GM12878 (cell line): ENCODE data around the gene ADIPOR1. TPM values are rescaled to one million over a fixed set of nuclear protein-coding genes. Genes with fewer than 3 reads are reported as not detected.

Experiments used
- ATAC-seq: fragments of 200-7000 bp; cut with Tn5 transposase; 3 replicates; pipeline ENCODE4 v1.9.1; 2020; ENCODE audit warnings: mild to moderate bottlenecking, moderate library complexity
- BruUV-seq: library from RNA; stranded (reverse); fragments of 400-500 nt; replicated peaks from 2 replicates; lab custom pipeline; 2021; lab: Mats Ljungman, UMichigan
- CTCF ChIA-PET: fragments of 300-600 bp; sonication (Branson Sonifier 250); formaldehyde crosslinking; extraction: SDS; loops from one replicate; lab custom pipeline; 2021; ENCODE audit warnings: inconsistent platforms; lab: Yijun Ruan, JAX
- POLR2A ChIA-PET: fragments of 350-600 bp; formaldehyde crosslinking; extraction: SDS; loops from one replicate; lab custom pipeline; 2021; ENCODE audit warnings: inconsistent platforms; lab: Charles Lee
- RAD21 ChIA-PET: fragments of 300-600 bp; sonication (Branson Sonifier 250); formaldehyde crosslinking; loops from one replicate; lab custom pipeline; 2023; ENCODE audit warnings: antibody characterized with exemption; ENCODE audit not compliant: unreplicated experiment; lab: Charles Lee
- SMC1A ChIA-PET: fragments of 300-600 bp; sonication (Branson Sonifier 250); formaldehyde crosslinking; loops from one replicate; lab custom pipeline; 2023; ENCODE audit not compliant: unreplicated experiment, uncharacterized antibody; lab: Charles Lee
- DNase-seq: peaks from one replicate; pipeline ENCODE4 v3.0.0-alpha.2; 2011; ENCODE audit warnings: low read depth, low spot score
- FAIRE-seq: peaks from 3 replicates; lab custom pipeline; 2011; peaks lifted over from hg19 to GRCh38; lab: Jason Lieb, UNC
- H2AFZ ChIP-seq: 2 replicates; pipeline ENCODE4 v1.6.0; 2011; ENCODE audit warnings: low read depth, low read length, control low read depth; ENCODE audit not compliant: control insufficient read depth
- H3K27ac ChIP-seq: 2 replicates; pipeline ENCODE4 v1.5.1; 2011; ENCODE audit warnings: control low read depth; ENCODE audit not compliant: control insufficient read depth, insufficient read depth
- H3K27me3 ChIP-seq, 2 experiments: replicated peaks in 1 of 2; 2 replicates each; pipeline versions ENCODE4 v1.6.0 to v1.6.1; 2011; ENCODE audit warnings: low read length in 1 of 2; ENCODE audit not compliant: control insufficient read depth in 2 of 2, insufficient read depth in 2 of 2
- H3K36me3 ChIP-seq, 2 experiments: 2 replicates each; pipeline ENCODE4 v1.5.1; 2011; ENCODE audit warnings: low read length in 1 of 2; ENCODE audit not compliant: control insufficient read depth in 2 of 2, insufficient read depth in 2 of 2
- H3K4me1 ChIP-seq: 2 replicates; pipeline ENCODE4 v1.6.1; 2011; ENCODE audit warnings: mild to moderate bottlenecking, low read length, moderate library complexity, mixed read lengths; ENCODE audit not compliant: control insufficient read depth, insufficient read depth
- H3K4me2 ChIP-seq: 2 replicates; pipeline ENCODE4 v1.6.0; 2011; ENCODE audit warnings: control low read depth; ENCODE audit not compliant: control insufficient read depth, insufficient read depth
- H3K4me3 ChIP-seq: fragments of 200-600 bp; sonication (generic); 2 replicates; pipeline ENCODE4 v1.5.1; 2016
- H3K79me2 ChIP-seq: 2 replicates; pipeline ENCODE4 v1.6.0; 2011; ENCODE audit warnings: low read length; ENCODE audit not compliant: control insufficient read depth, insufficient read depth
- H3K9ac ChIP-seq: 2 replicates; pipeline ENCODE4 v1.8.0; 2011; ENCODE audit warnings: low read length, control low read depth, mixed read lengths; ENCODE audit not compliant: control insufficient read depth, insufficient read depth
- H3K9me3 ChIP-seq: replicated peaks from 3 replicates; pipeline ENCODE4 v1.5.1; 2011; ENCODE audit warnings: mild to moderate bottlenecking, low read length; ENCODE audit not compliant: control insufficient read depth, insufficient read depth
- H4K20me1 ChIP-seq: 2 replicates; pipeline ENCODE4 v1.6.0; 2011; ENCODE audit not compliant: control insufficient read depth, insufficient read depth
- FOXK2 ChIP-seq: fragments of 450-650 bp; IDR thresholded peaks from 2 replicates; pipeline ENCODE4 v1.6.1; 2017; ENCODE audit warnings: mild to moderate bottlenecking, moderate library complexity
- LARP7 ChIP-seq: fragments of 450-650 bp; IDR thresholded peaks from 2 replicates; pipeline ENCODE4 v1.6.1; 2017; ENCODE audit warnings: mild to moderate bottlenecking
- MEF2A ChIP-seq: IDR thresholded peaks from 2 replicates; pipeline ENCODE4 v1.6.1; 2011; ENCODE audit warnings: low read depth, mild to moderate bottlenecking, low read length, moderate library complexity; ENCODE audit not compliant: insufficient read depth
- NR2C2 ChIP-seq: IDR thresholded peaks from 2 replicates; pipeline ENCODE4 v1.6.1; 2011; ENCODE audit warnings: borderline replicate concordance, low read depth; ENCODE audit not compliant: control insufficient read depth, insufficient read length
- WGBS: methylation state at CpG from one replicate; pipeline ENCODE4 v1.1.6; 2016; ENCODE audit warnings: low lambda C conversion rate; ENCODE audit not compliant: insufficient replicate concordance, insufficient coverage; ENCODE audit errors: missing lambda C conversion rate; 5-methylcytosine and 5-hydroxymethylcytosine counted together
- in situ Hi-C: fragments of 300-500 bp; cut with MboI; formaldehyde crosslinking; loops from 9 replicates; pipeline ENCODE4 v1.14.3; 2018; ENCODE audit warnings: mixed read lengths
- intact Hi-C: fragments of 100-400 bp; cut with micrococcal nuclease; formaldehyde crosslinking; loops from one replicate; pipeline ENCODE4 v1.14.2; 2022; ENCODE audit not compliant: unreplicated experiment
- polyA plus RNA-seq, 11 experiments: library from polyadenylated mRNA; depleted of rRNA in 4 of 11; unstranded in 6 of 11; stranded (reverse) in 5 of 11; fragments of >200 nt; fragmentation: Nextera tagmentation in 4 of 11; fragmentation: Illumina TruSeq in 1 of 11; extraction: Ambion mirVana in 4 of 11; extraction: Trizol in 1 of 11; gene quantifications; 1 replicate in 1 of 11; 2 replicates in 10 of 11; pipeline versions ENCODE4 v1.2.1 to v1.2.3, GENCODE V29; 2011 to 2016; ENCODE audit warnings: inconsistent platforms in 2 of 11, missing spikeins in 2 of 11, low read depth in 1 of 11
- total RNA-seq, 4 experiments: library from RNA; depleted of rRNA in 3 of 4; stranded (reverse); fragments of >200 nt in 3 of 4; fragmentation: Illumina TruSeq in 1 of 4; extraction: Trizol in 1 of 4; gene quantifications; 2 replicates each; pipeline versions ENCODE4 v1.2.1 to v1.2.3, GENCODE V29; 2013 to 2021
- TF ChIP-seq, protein P1 (sequence below): fragments of 150-350 bp; IDR thresholded peaks from 2 replicates; pipeline ENCODE4 v1.6.1; 2014; ENCODE audit warnings: mild to moderate bottlenecking, low read depth, low read length
- TF ChIP-seq, protein P2 (sequence below): fragments of 450-650 bp; conservative IDR thresholded peaks from 2 replicates; pipeline ENCODE4 v1.6.1; 2017; ENCODE audit warnings: mild to moderate bottlenecking, moderate library complexity

Gene ADIPOR1
- total and polyA plus RNA-seq, 10 of the 15 experiments (the other 5 are each of a cell fraction or from before 2014, with no cell fraction given), result 18.4 to 122 (median 65.6) TPM

DNA sequence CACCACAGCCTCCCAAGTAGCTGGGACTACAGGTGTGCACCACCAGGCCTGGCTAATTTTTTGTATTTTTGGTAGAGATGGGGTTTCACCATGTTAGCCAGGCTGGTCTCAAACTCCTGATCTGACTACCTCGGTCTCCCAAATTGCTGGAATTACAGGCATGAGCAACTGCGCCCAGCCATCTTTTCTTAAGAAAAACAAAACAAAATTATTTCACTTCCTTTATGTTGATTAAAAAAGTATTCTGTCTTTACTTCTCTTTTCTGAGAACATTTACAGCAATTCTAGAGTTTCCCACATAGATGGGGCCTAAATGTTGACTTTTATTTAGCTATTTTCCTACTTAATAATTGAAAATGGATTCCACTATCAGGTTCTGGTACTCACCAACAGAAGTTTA is 31.8 kb upstream of the ADIPOR1 start:
- TF ChIP-seq FOXK2 (no peak), NR2C2 (no peak), MEF2A (no peak), LARP7 (no peak)
- TF ChIP-seq, protein P1, sequence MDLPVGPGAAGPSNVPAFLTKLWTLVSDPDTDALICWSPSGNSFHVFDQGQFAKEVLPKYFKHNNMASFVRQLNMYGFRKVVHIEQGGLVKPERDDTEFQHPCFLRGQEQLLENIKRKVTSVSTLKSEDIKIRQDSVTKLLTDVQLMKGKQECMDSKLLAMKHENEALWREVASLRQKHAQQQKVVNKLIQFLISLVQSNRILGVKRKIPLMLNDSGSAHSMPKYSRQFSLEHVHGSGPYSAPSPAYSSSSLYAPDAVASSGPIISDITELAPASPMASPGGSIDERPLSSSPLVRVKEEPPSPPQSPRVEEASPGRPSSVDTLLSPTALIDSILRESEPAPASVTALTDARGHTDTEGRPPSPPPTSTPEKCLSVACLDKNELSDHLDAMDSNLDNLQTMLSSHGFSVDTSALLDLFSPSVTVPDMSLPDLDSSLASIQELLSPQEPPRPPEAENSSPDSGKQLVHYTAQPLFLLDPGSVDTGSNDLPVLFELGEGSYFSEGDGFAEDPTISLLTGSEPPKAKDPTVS, result no peak
- TF ChIP-seq, protein P2, sequence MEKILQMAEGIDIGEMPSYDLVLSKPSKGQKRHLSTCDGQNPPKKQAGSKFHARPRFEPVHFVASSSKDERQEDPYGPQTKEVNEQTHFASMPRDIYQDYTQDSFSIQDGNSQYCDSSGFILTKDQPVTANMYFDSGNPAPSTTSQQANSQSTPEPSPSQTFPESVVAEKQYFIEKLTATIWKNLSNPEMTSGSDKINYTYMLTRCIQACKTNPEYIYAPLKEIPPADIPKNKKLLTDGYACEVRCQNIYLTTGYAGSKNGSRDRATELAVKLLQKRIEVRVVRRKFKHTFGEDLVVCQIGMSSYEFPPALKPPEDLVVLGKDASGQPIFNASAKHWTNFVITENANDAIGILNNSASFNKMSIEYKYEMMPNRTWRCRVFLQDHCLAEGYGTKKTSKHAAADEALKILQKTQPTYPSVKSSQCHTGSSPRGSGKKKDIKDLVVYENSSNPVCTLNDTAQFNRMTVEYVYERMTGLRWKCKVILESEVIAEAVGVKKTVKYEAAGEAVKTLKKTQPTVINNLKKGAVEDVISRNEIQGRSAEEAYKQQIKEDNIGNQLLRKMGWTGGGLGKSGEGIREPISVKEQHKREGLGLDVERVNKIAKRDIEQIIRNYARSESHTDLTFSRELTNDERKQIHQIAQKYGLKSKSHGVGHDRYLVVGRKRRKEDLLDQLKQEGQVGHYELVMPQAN, result no peak
- TF ChIP-seq, all 136 proteins: peak for 0
- no TSS peak for BruUV-seq
- Histone ChIP-seq H3K27ac (no peak overlapping the region), H4K20me1 (no peaks in the 10 kb centered on the region), H3K4me3 (no peak overlapping the region), H3K79me2 (no peaks in the 10 kb centered on the region), H3K9ac (no peak overlapping the region), H3K4me1 (no peaks in the 10 kb centered on the region), H3K27me3 (no peaks in the 10 kb centered on the region; a peak in 1 of 4 replicates), H3K36me3 (no peaks in the 10 kb centered on the region), H3K9me3 (no peaks in the 10 kb centered on the region), H3K4me2 (no peak overlapping the region), H2AFZ (no peak overlapping the region)
- WGBS, result 48% methylated on average over 2 of the region's 2 CpGs
- ChIA-PET POLR2A (no interaction called here), SMC1A (interaction anchor here (1.3 kb wide), 1 partner anchor 15 kb away, joined by 4 read pairs; no protein-coding TSS in a partner anchor), CTCF (interaction anchor here (1.4 to 2.7 kb wide), 2 partner anchors 9 to 797 kb away, joined by 4 to 17 read pairs; partner anchors contain the start of gene LGR6), RAD21 (interaction anchor here (1.5 kb wide), 1 partner anchor 10 kb away, joined by 3 read pairs; no protein-coding TSS in a partner anchor)
- in situ Hi-C loops (no loop called here), intact Hi-C loops (loop anchor here (10.0 kb wide), 1 partner anchor 265 kb away; no protein-coding TSS in a partner anchor)
- ATAC-seq (no peak), FAIRE-seq (no peak), DNase-seq (no peak)
